CD4-positive, alpha-beta T cell treated with Interleukin-17A for 1 hour (primary cell): Measurements from ENCODE around the gene PCDHB16.
"Not testable (repeated sequence)": the region's sequence is repeated elsewhere in the genome, so short reads cannot be mapped to it uniquely, and the experiment has no call there.

Experiments
- DNase-seq: peaks from one replicate; pipeline ENCODE4 v3.0.0-alpha.2; 2020

PCDHB16 gene

GRCh38 chr5:141182248-141182647 lies at the start of gene PCDHB16:
TSS of gene PCDHB16 (plus strand) at chr5:141182387. CDS start at chr5:141182560, 173 bp downstream.
- DNase-seq: no peak

GRCh38 chr5:141135030-141135717 lies 47.0 kb upstream of the PCDHB16 start, which contains the start of gene PCDHB5:
TSS of gene PCDHB5 (plus strand) at chr5:141135206. CDS start at chr5:141135435, 229 bp downstream.
- no peak for DNase-seq

GRCh38 chr5:141135718-141136266 lies 46.4 kb upstream of the PCDHB16 start:
- DNase-seq: no peak

GRCh38 chr5:141137346-141137745 lies 44.8 kb upstream of the PCDHB16 start:
- DNase-seq: not testable (repeated sequence)

GRCh38 chr5:141149812-141150211 lies 32.4 kb upstream of the PCDHB16 start, which contains the start of gene PCDHB6:
TSS of gene PCDHB6 (plus strand) at chr5:141150057. CDS start at chr5:141150258, 201 bp downstream.
- no peak for DNase-seq

GRCh38 chr5:141150224-141150992 lies 31.8 kb upstream of the PCDHB16 start:
- no peak for DNase-seq

GRCh38 chr5:141150993-141151325 lies 31.2 kb upstream of the PCDHB16 start:
- no peak for DNase-seq

GRCh38 chr5:141151632-141152031 lies 30.6 kb upstream of the PCDHB16 start:
- DNase-seq: not testable (repeated sequence)

- DNase-seq: not testable (repeated sequence)
Observed at GRCh38 chr5:141152096-141152495, 30.1 kb upstream of the PCDHB16 start.

- DNase-seq: no peak
Observed at GRCh38 chr5:141155540-141156374, 26.4 kb upstream of the PCDHB16 start.

- not testable (repeated sequence) for DNase-seq
Observed at GRCh38 chr5:141157356-141157755, 24.8 kb upstream of the PCDHB16 start.

GRCh38 chr5:141157901-141158300 lies 24.3 kb upstream of the PCDHB16 start:
- DNase-seq: not testable (repeated sequence)

- DNase-seq: peak; percentile 27
Observed at GRCh38 chr5:141172381-141173204, 9.6 kb upstream of the PCDHB16 start, which contains the start of gene PCDHB7. TSS of gene PCDHB7 (plus strand) at chr5:141172644. CDS start at chr5:141172836, 192 bp downstream.

- DNase-seq: not testable (repeated sequence)
Observed at GRCh38 chr5:141174291-141175104, 7.7 kb upstream of the PCDHB16 start.

- DNase-seq: no peak
Observed at GRCh38 chr5:141175933-141176332, 6.3 kb upstream of the PCDHB16 start.

- DNase-seq: not testable (repeated sequence)
Observed at GRCh38 chr5:141177577-141178191, 4.5 kb upstream of the PCDHB16 start, which contains the start of gene PCDHB8. TSS of gene PCDHB8 (plus strand) at chr5:141177790. CDS start at chr5:141178035, 245 bp downstream.

GRCh38 chr5:141179371-141179770 lies 2.8 kb upstream of the PCDHB16 start:
- not testable (repeated sequence) for DNase-seq

GRCh38 chr5:141179876-141180275 lies 2.3 kb upstream of the PCDHB16 start:
- not testable (repeated sequence) for DNase-seq

GRCh38 chr5:141180313-141180712 lies 1.9 kb upstream of the PCDHB16 start:
- DNase-seq: no peak
